D721Med (cell line): Measurements from ENCODE around the gene CNTNAP2.

Source experiments
- DNase-seq: peaks from one replicate; pipeline ENCODE4 v3.0.0; 2011; ENCODE audit warnings: low spot score; ENCODE audit not compliant: insufficient read length
- FAIRE-seq: peaks from 2 replicates; lab custom pipeline; 2011; peaks lifted over from hg19 to GRCh38; lab: Jason Lieb, UNC
- CTCF ChIP-seq: IDR thresholded peaks from 2 replicates; pipeline ENCODE4 v1.5.1; 2012; ENCODE audit warnings: mild to moderate bottlenecking, control low read depth; ENCODE audit not compliant: insufficient read depth; ENCODE audit errors: missing control alignments

Gene CNTNAP2

GRCh38 chr7:146805082-146805481 lies 688.5 kb downstream of the CNTNAP2 start:
- DNase-seq (no peak), FAIRE-seq (no peak)
- TF ChIP-seq CTCF = no peak

GRCh38 chr7:146826329-146826728 lies 709.7 kb downstream of the CNTNAP2 start:
- no peak for DNase-seq
- FAIRE-seq = no peak
- TF ChIP-seq CTCF = no peak

DNA sequence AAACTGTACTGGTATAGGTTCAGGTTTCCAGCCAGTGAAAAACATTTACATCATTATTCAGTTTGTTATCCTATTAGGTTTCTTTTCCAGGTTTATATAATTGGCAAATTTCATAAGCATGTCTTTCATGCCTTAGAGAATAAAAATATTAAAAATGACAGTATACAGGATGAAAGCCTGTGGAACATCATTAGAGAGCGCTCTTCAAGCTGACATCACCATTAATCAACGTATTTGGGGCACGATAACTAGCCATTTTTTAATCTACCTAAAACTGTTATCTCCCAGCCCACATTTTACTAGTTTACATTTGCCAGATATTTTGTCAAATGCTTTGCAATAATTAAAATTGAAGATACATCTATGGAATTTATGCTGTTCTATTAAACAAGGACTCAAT lies 714.1 kb downstream of the CNTNAP2 start:
- DNase-seq (no peak), FAIRE-seq (no peak)
- TF ChIP-seq CTCF = no peak

DNA sequence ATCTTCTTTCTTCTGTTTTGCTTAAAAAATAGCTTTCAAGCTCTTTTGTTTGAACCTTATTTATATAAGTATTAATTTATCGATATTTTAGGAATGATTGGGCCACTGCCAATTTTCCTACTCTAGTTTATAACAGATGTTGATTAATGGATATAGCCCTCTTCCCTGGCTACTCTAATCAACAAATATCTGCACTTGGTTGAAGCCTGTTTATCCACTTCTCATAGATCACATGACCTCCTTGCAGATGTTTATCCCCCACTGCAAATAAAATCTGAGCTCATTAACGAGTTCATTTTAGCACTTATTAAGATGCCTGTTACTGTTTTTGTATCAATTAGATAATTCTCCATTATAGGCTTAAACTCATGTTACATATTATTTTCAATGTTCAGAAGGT lies 715.3 kb downstream of the CNTNAP2 start:
- DNase-seq (no peak), FAIRE-seq (no peak)

DNA sequence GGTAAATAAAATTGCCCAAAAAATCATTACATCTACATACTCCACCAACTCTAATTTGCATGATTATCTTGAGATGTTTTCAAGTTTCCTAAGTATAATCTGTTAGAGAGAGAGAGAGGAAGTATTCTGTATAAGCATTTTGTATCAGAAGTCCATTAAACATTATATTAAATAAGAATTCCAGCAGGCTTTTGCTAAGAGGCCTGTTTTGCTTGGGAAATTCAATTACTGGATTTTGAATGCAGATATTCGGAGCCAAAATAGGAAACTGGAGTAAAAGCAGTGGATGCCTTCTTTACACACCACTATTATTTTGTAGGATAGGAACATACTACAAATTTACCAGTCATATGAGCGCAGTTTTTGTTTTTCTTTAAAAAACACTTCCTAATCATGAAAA lies 727.8 kb downstream of the CNTNAP2 start:
- FAIRE-seq (no peak), DNase-seq (no peak)
- no peak for TF ChIP-seq CTCF

More for the DNA sequence above, 715.3 kb downstream of the CNTNAP2 start:
- TF ChIP-seq CTCF = no peak

DNA sequence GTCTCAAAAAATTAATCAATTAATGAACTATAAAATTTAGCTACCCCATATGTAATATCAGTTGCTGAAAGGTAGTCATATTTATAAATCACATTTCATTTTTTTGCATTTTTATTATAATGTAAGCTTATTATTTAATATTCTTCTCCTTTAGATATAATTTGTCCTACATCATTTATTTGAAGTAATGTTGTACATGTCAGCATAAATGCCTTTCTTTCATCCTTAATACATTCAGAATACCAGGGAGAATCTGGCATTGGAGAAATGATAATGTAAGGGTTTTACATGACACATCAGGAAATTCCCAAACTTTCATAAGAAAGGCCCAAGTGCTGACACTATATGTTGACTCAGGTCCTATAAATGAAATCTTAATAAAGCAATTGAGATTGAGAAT lies 742.1 kb downstream of the CNTNAP2 start:
- DNase-seq (no peak), FAIRE-seq (no peak)
- no peak for TF ChIP-seq CTCF

- DNase-seq (no peak), FAIRE-seq (no peak)
- TF ChIP-seq CTCF = no peak
Measured at GRCh38 chr7:146861701-146862100, 745.1 kb downstream of the CNTNAP2 start.
